GM19023 (cell line): ENCODE data around the gene MAPK8.

Experiments used
- ATAC-seq: cut with Tn5 transposase; IDR thresholded peaks from one replicate; pipeline ENCODE4 v1.9.1; 2021; ENCODE audit warnings: mild to moderate bottlenecking, moderate library complexity; ENCODE audit not compliant: unreplicated experiment

Gene MAPK8

GRCh38 chr10:48290286-48290685 is 16.2 kb upstream of the MAPK8 start:
- ATAC-seq, result no peak

GRCh38 chr10:48291190-48291589 is 15.3 kb upstream of the MAPK8 start:
- no peak for ATAC-seq

- no peak for ATAC-seq
These were observed 13.9 kb upstream of the MAPK8 start for GRCh38 chr10:48292616-48293015.

GRCh38 chr10:48294431-48294830 is 12.0 kb upstream of the MAPK8 start:
- no peak for ATAC-seq

- ATAC-seq, result no peak
These were observed 9.8 kb upstream of the MAPK8 start for GRCh38 chr10:48296576-48297098.

- no peak for ATAC-seq
These were observed 7.4 kb upstream of the MAPK8 start for GRCh38 chr10:48299066-48299465.

GRCh38 chr10:48299692-48300091 is 6.8 kb upstream of the MAPK8 start:
- ATAC-seq, result no peak

GRCh38 chr10:48300556-48300955 is 5.9 kb upstream of the MAPK8 start:
- no peak for ATAC-seq

GRCh38 chr10:48302515-48303476 is 3.7 kb upstream of the MAPK8 start:
- no peak for ATAC-seq

GRCh38 chr10:48305905-48306264 is 592 bp upstream of the MAPK8 start:
- no peak for ATAC-seq

GRCh38 chr10:48306870-48307710 is 613 bp downstream of the MAPK8 start:
- peak; percentile 48 for ATAC-seq

GRCh38 chr10:48307711-48308018 is 1.2 kb downstream of the MAPK8 start:
- ATAC-seq, result no peak

GRCh38 chr10:48309711-48310226 is 3.3 kb downstream of the MAPK8 start:
- ATAC-seq, result no peak

- no peak for ATAC-seq
These were observed 7.6 kb downstream of the MAPK8 start for GRCh38 chr10:48314107-48314506.

- ATAC-seq, result no peak
These were observed 9.8 kb downstream of the MAPK8 start for GRCh38 chr10:48316236-48316635.

GRCh38 chr10:48317321-48317990 is 11.0 kb downstream of the MAPK8 start:
- ATAC-seq, result no peak

GRCh38 chr10:48322017-48322416 is 15.5 kb downstream of the MAPK8 start:
- no peak for ATAC-seq

- ATAC-seq, result no peak
These were observed 18.1 kb downstream of the MAPK8 start for GRCh38 chr10:48324580-48324979.

- no peak for ATAC-seq
These were observed 23.8 kb downstream of the MAPK8 start for GRCh38 chr10:48330269-48330668.

- ATAC-seq, result no peak
These were observed 25.0 kb downstream of the MAPK8 start for GRCh38 chr10:48331436-48331835.
